Measurements from ENCODE around the gene CHMP1A. TPM values are rescaled to one million over a fixed set of nuclear protein-coding genes. Genes with fewer than 3 reads are reported as not detected.

The CHMP1A gene
- total RNA-seq, 1 donor: 126 TPM

Other genes with a start within 250 kb of the CHMP1A start
- gene ANKRD11, start 167.1 kb downstream of the CHMP1A start, total RNA-seq: 80.8 TPM
- gene SPG7, start 149.3 kb downstream of the CHMP1A start, total RNA-seq: 132 TPM
- gene RPL13, start 97.0 kb downstream of the CHMP1A start, total RNA-seq: 12,006 TPM
- 0.81 TPM for gene CPNE7, start 82.0 kb downstream of the CHMP1A start, total RNA-seq
- under 0.01 TPM for gene DPEP1, start 44.1 kb downstream of the CHMP1A start, total RNA-seq
- 2.7 TPM for gene SPATA33, start 128 bp upstream of the CHMP1A start, total RNA-seq
- 39.6 TPM for gene CDK10, start 29.0 kb upstream of the CHMP1A start, total RNA-seq
- 37.7 TPM for gene SPATA2L, start 44.0 kb upstream of the CHMP1A start, total RNA-seq
- gene VPS9D1, start 63.2 kb upstream of the CHMP1A start, total RNA-seq: 5.1 TPM
- gene ZNF276, start 63.8 kb upstream of the CHMP1A start, total RNA-seq: 71.4 TPM
- 43.1 TPM for gene FANCA, start 158.9 kb upstream of the CHMP1A start, total RNA-seq
- gene SPIRE2, start 170.8 kb upstream of the CHMP1A start, total RNA-seq: 0.54 TPM
- gene TCF25, start 215.9 kb upstream of the CHMP1A start, total RNA-seq: 195 TPM